ENCODE data around the gene MXRA7. TPM values are rescaled to one million over a fixed set of nuclear protein-coding genes. Genes with fewer than 3 reads are reported as not detected.

The MXRA7 gene
- total and polyA plus RNA-seq, 2 of the 4 experiments (the other 2 are of a cell fraction), result 168 to 231 TPM

DNA sequence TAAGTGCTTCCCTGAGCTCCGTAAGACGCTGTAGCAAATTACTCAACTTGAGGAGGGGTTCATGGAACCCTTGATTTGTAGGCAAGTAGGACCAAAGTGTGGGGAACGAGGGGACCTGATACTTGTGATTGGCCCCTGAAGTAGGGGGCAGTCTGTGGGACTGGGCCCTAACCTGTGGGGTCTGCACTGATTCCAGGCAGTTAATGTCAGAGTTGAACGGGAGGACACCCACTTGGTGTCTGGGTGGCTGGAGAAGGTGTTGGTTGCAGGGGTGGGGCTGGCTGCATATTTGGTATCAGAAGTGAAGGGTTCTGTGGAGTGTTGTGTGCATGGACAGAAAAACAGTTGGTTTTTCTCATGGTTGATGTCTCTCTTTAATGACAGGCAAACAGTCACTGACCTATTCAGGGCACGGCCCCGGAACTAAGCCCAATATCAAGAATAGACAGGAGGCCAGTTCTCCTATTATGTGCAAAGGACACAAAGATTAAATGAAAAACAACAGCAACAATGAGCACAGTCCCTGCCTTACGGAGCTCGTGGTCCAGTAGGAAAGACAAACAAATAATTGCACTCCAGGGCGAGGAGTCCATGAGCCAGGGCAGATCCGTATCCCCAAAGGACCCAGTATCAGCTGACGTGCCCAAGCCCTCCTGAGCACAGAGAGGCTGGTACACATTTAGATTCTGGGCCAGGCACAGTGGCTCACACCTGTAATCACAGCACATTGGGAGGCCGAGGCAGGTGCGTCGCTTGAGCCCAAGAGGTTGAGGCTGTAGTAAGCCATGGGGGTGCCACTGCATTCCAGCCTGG is 19.2 kb downstream of the MXRA7 start:
- peaks cover 57% of the 10 kb centered on the region for H4K20me1 ChIP-seq (ENCODE audit: insufficient read depth, low read length)
- H3K14ac ChIP-seq (replicated peaks; ENCODE audit: low read depth, low read length), result no peak overlapping the region
- H3K27me3 ChIP-seq (ENCODE audit: control insufficient read depth, insufficient read depth, low read length), result no peaks in the 10 kb centered on the region
- 84% methylated on average over 6 of the region's 14 CpGs; no CpG with 5 or more reads in 1 of the 2 experiments for WGBS, 2 experiments (ENCODE audit: extremely low coverage in 2 of 2, insufficient read length in 1 of 2)
- H4K91ac ChIP-seq (ENCODE audit: insufficient read depth, low read depth, low read length), result no peak overlapping the region
- H3K9ac ChIP-seq (ENCODE audit: low read depth, low read length), result no peak overlapping the region
- dilution Hi-C loops (cut with HindIII; ENCODE audit: low sequenced_read_pairs, unreplicated experiment), result no loop called here
- H2BK120ac ChIP-seq (ENCODE audit: low read depth, low read length), result no peak overlapping the region
- H2BK5ac ChIP-seq (ENCODE audit: low read depth, low read length, poor library complexity, severe bottlenecking), result no peak overlapping the region
- no peak overlapping the region for H3K27ac ChIP-seq (ENCODE audit: insufficient read depth, low read length)
- no peak overlapping the region for H2AFZ ChIP-seq (replicated peaks; ENCODE audit: low read length, poor library complexity)
- no TSS peak for BruUV-seq (replicated peaks)
- no peak overlapping the region for H2BK15ac ChIP-seq (ENCODE audit: low read depth, low read length)
- no peak for ATAC-seq (ENCODE audit: low read depth)
- DNase-seq, result no peak
- H3K23ac ChIP-seq (ENCODE audit: low read depth, low read length), result no peak overlapping the region
- peaks cover 34 to 85% of the 10 kb centered on the region in 2 experiments for H3K79me1 ChIP-seq (ENCODE audit: low read depth in 1 of 2, low read length in 2 of 2)
- H3K9me3 ChIP-seq (ENCODE audit: control insufficient read depth, insufficient read depth, low read length), result no peaks in the 10 kb centered on the region
- H2AK9ac ChIP-seq (replicated peaks; ENCODE audit: low read depth, low read length, poor library complexity), result no peak overlapping the region
- ChIA-PET POLR2A (ENCODE audit: unreplicated experiment) (no interaction called here), CTCF (no interaction called here)
- no peak overlapping the region for H3K56ac ChIP-seq (ENCODE audit: extremely low read depth, insufficient read depth, low read length)
- H3K4ac ChIP-seq (ENCODE audit: low read depth, low read length), result no peak overlapping the region
- intact Hi-C loops (cut with micrococcal nuclease), result no loop called here
- H4K8ac ChIP-seq (ENCODE audit: low read depth in 2 of 2, low read length in 2 of 2), result no peak overlapping the region
- H3K4me3 ChIP-seq (ENCODE audit: insufficient read depth, low read depth, low read length), result no peak overlapping the region
- in situ Hi-C loops (cut with MboI; ENCODE audit: low sequenced_read_pairs), result no loop called here
- no peak overlapping the region for H3K18ac ChIP-seq (ENCODE audit: low read depth, low read length)
- no peak overlapping the region for H4K5ac ChIP-seq (ENCODE audit: low read depth, low read length)
- no peak overlapping the region for H3K4me2 ChIP-seq (ENCODE audit: low read depth, low read length)
- peak overlapping the region; percentile 23; the same call in 1 of the 2 replicates for H2AK5ac ChIP-seq (ENCODE audit: low read depth, low read length)
- H2BK20ac ChIP-seq (ENCODE audit: low read depth, low read length), result no peak overlapping the region
- H3K36me3 ChIP-seq (ENCODE audit: control insufficient read depth, insufficient read depth, low read length), result peaks cover 23% of the 10 kb centered on the region
- peaks cover 29% of the 10 kb centered on the region for H3K4me1 ChIP-seq (ENCODE audit: control insufficient read depth, insufficient read depth, low read length)
- H3K9me1 ChIP-seq (ENCODE audit: insufficient read depth, low read length), result peaks cover 39% of the 10 kb centered on the region
- no peak for TF ChIP-seq MAFK (IDR thresholded peaks at IDR 0.05; ENCODE audit: low read depth, low read length)
- TF ChIP-seq CHD1 (IDR thresholded peaks at IDR 0.05; ENCODE audit: low read depth, low read length), result no peak
- no peak for TF ChIP-seq POLR2A (IDR thresholded peaks at IDR 0.05; ENCODE audit: low read depth, low read length)
- no peak for TF ChIP-seq CEBPB (IDR thresholded peaks at IDR 0.05; ENCODE audit: low read depth, low read length)
- no peak for TF ChIP-seq MXI1 (IDR thresholded peaks at IDR 0.05; ENCODE audit: borderline replicate concordance, low read depth, low read length)
- TF ChIP-seq FOS (IDR thresholded peaks at IDR 0.05; ENCODE audit: low read depth, low read length), result no peak
- no peak for TF ChIP-seq MAZ (IDR thresholded peaks at IDR 0.05; ENCODE audit: borderline replicate concordance, low read depth, low read length)
- TF ChIP-seq, protein P1, sequence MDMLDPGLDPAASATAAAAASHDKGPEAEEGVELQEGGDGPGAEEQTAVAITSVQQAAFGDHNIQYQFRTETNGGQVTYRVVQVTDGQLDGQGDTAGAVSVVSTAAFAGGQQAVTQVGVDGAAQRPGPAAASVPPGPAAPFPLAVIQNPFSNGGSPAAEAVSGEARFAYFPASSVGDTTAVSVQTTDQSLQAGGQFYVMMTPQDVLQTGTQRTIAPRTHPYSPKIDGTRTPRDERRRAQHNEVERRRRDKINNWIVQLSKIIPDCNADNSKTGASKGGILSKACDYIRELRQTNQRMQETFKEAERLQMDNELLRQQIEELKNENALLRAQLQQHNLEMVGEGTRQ (IDR thresholded peaks at IDR 0.05; ENCODE audit: low read depth, low read length), result no peak
- TF ChIP-seq SMC3 (IDR thresholded peaks at IDR 0.05; ENCODE audit: low read depth, low read length), result no peak
- TF ChIP-seq RAD21 (IDR thresholded peaks at IDR 0.05; ENCODE audit: low read length), result no peak
- TF ChIP-seq, protein P2, sequence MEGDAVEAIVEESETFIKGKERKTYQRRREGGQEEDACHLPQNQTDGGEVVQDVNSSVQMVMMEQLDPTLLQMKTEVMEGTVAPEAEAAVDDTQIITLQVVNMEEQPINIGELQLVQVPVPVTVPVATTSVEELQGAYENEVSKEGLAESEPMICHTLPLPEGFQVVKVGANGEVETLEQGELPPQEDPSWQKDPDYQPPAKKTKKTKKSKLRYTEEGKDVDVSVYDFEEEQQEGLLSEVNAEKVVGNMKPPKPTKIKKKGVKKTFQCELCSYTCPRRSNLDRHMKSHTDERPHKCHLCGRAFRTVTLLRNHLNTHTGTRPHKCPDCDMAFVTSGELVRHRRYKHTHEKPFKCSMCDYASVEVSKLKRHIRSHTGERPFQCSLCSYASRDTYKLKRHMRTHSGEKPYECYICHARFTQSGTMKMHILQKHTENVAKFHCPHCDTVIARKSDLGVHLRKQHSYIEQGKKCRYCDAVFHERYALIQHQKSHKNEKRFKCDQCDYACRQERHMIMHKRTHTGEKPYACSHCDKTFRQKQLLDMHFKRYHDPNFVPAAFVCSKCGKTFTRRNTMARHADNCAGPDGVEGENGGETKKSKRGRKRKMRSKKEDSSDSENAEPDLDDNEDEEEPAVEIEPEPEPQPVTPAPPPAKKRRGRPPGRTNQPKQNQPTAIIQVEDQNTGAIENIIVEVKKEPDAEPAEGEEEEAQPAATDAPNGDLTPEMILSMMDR (conservative IDR thresholded peaks at IDR 0.05; ENCODE audit: low read depth, low read length), result no peak
- TF ChIP-seq RCOR1 (IDR thresholded peaks at IDR 0.05; ENCODE audit: insufficient replicate concordance, low read length), result no peak
- no peak for TF ChIP-seq RFX5 (IDR thresholded peaks at IDR 0.05; ENCODE audit: low read depth, low read length)
- TF ChIP-seq, protein P3, sequence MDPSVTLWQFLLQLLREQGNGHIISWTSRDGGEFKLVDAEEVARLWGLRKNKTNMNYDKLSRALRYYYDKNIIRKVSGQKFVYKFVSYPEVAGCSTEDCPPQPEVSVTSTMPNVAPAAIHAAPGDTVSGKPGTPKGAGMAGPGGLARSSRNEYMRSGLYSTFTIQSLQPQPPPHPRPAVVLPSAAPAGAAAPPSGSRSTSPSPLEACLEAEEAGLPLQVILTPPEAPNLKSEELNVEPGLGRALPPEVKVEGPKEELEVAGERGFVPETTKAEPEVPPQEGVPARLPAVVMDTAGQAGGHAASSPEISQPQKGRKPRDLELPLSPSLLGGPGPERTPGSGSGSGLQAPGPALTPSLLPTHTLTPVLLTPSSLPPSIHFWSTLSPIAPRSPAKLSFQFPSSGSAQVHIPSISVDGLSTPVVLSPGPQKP (IDR thresholded peaks at IDR 0.05; ENCODE audit: borderline replicate concordance, low read depth, low read length), result no peak
- TF ChIP-seq NFE2L2 (IDR thresholded peaks at IDR 0.05; ENCODE audit: low read depth, low read length), result no peak

All from IMR-90 (cell line).